Peyer's patch (tissue), 4 donors: ENCODE data around the gene FOXRED1. TPM values are rescaled to one million over a fixed set of nuclear protein-coding genes. Genes with fewer than 3 reads are reported as not detected.
"Not testable (repeated sequence)": the region's sequence is repeated elsewhere in the genome, so short reads cannot be mapped to it uniquely, and the experiment has no call there.

Experiments used
- DNase-seq, 3 donors: peaks; one replicate each; pipeline ENCODE4 v3.0.0-alpha.2; 2017 to 2019
- H3K27ac ChIP-seq, 4 donors: fragments of 200-600 bp; sonication (generic); one replicate each; pipeline ENCODE4 v1.5.1; 2016 to 2019
- H3K27me3 ChIP-seq, 2 donors: fragments of 200-600 bp; sonication (generic); one replicate each; pipeline ENCODE4 v1.5.1; 2019
- H3K36me3 ChIP-seq, 3 donors: fragments of 200-600 bp; sonication (generic); one replicate each; pipeline ENCODE4 v1.5.1; 2016 to 2019
- H3K4me1 ChIP-seq, 4 donors: fragments of 200-600 bp; sonication (generic); one replicate each; pipeline ENCODE4 v1.5.1; 2016 to 2019
- H3K4me3 ChIP-seq, 4 donors: fragments of 200-600 bp; sonication (generic); 1 replicate in 3 of 4; 2 replicates in 1 of 4; pipeline ENCODE4 v1.5.1; 2016 to 2019; ENCODE audit warnings: mild to moderate bottlenecking in 1 of 4
- H3K9me3 ChIP-seq, 4 donors: fragments of 200-600 bp; sonication (generic); one replicate each; pipeline ENCODE4 v1.5.1; 2016 to 2019; ENCODE audit warnings: mild to moderate bottlenecking in 1 of 4
- CTCF ChIP-seq, 6 experiments: fragments of 450-650 bp in 4 of 6; fragments of 200-600 bp in 2 of 6; sonication (generic) in 1 of 6; IDR thresholded peaks; one replicate each; pipeline ENCODE4 v1.5.1; 2017 to 2019; ENCODE audit warnings: antibody characterized with exemption in 6 of 6, mild to moderate bottlenecking in 3 of 6, moderate library complexity in 1 of 6
- POLR2A ChIP-seq, 2 donors: fragments of 450-650 bp; IDR thresholded peaks; one replicate each; pipeline ENCODE4 v1.5.1; 2017; ENCODE audit warnings: antibody characterized with exemption in 2 of 2, mild to moderate bottlenecking in 2 of 2, moderate library complexity in 2 of 2
- total RNA-seq, 4 donors: library from RNA; depleted of rRNA; stranded (reverse); fragments of >200 nt; gene quantifications; one replicate each; pipeline ENCODE4 v1.1.0, GENCODE V29; 2016

Gene FOXRED1
- total RNA-seq, 4 donors from 2014 or later = 15.9 to 47.9 (median 22.9) TPM

DNA sequence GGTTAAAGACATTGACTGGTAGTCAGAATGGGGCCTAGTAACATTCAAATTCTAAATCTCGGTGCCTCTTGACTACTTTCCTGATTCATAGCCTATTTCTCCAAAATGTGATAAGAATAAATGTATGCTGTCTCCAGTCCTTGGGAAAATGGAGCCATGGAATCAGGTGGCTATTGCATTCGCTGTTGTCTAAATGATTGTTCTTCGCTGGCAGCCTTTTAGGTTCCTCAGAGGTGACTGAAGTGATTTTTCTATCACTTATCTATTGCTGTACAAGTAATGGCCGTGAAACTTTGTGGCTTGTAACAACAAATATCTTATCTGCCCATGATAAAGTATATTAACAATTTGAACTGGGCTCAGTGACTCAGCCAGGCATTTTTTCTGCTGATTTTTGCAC is 15.7 kb upstream of the FOXRED1 start:
- Histone ChIP-seq H3K27ac (no peak overlapping the region), H3K9me3 (no peaks in the 10 kb centered on the region), H3K36me3 (peaks cover 0 to 56% (median 0%) of the 10 kb centered on the region in 3 donors), H3K27me3 (no peaks in the 10 kb centered on the region), H3K4me3 (no peak overlapping the region), H3K4me1 (no peaks in the 10 kb centered on the region)
- no peak for DNase-seq
- no peak for TF ChIP-seq CTCF (IDR thresholded peaks at IDR 0.05)
- TF ChIP-seq POLR2A (IDR thresholded peaks at IDR 0.05) = no peak

GRCh38 chr11:126254819-126255218 is 14.1 kb upstream of the FOXRED1 start:
- Histone ChIP-seq H3K27me3 (no peaks in the 10 kb centered on the region), H3K4me1 (no peaks in the 10 kb centered on the region), H3K4me3 (no peak overlapping the region), H3K36me3 (peaks cover 0 to 56% (median 0%) of the 10 kb centered on the region in 3 donors), H3K27ac (no peak overlapping the region), H3K9me3 (no peaks in the 10 kb centered on the region)
- no peak for TF ChIP-seq CTCF (IDR thresholded peaks at IDR 0.05)
- TF ChIP-seq POLR2A (IDR thresholded peaks at IDR 0.05) = no peak
- DNase-seq = no peak

DNA sequence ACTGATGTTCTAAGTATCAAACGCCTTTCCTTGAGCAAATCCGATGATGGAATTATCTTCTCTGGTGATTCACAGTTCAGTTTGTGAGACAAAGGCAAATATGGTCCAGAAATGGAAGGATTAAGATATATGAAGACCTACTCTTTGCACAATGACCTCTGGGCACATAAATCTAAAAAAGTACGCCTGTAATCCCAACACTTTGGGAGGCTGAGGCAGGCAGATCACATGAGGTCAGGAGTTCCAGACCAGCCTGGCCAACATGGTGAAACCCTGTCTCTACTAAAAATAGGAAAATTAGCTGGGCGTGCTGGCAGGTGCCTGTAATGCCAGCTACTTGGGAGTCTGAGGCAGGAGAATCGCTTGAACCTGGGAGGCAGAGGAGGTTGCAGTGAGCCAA is 13.4 kb upstream of the FOXRED1 start:
- not testable (repeated sequence) for H3K9me3 ChIP-seq, H3K4me3 ChIP-seq, DNase-seq, H3K27me3 ChIP-seq, H3K4me1 ChIP-seq, H3K27ac ChIP-seq
- peaks cover 0 to 56% (median 0%) of the 10 kb centered on the region in 3 donors for H3K36me3 ChIP-seq

DNA sequence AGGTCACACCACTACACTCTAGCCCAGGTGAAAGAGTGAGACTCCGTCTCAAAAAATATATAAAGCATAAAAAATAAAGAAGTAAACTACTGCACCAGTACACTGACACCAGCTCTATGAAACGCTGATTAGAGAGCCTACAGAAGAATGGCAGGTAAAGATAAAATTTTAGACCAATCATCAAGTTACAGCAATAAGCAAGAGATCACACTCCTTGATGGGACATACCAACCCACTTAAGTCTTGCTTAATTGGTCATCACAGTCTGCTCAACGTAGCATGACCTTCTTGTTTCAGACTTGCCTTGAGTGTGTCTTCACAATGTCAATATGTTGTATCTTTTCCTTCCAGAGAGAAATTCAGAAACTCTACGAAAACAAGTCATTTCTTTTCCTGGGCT is 12.7 kb upstream of the FOXRED1 start:
- no peak overlapping the region for H3K27ac ChIP-seq
- no peaks in the 10 kb centered on the region for H3K27me3 ChIP-seq
- no peak overlapping the region for H3K4me3 ChIP-seq
- TF ChIP-seq POLR2A (IDR thresholded peaks at IDR 0.05) (no peak), CTCF (IDR thresholded peaks at IDR 0.05) (no peak)
- no peak for DNase-seq
- no peaks in the 10 kb centered on the region for H3K9me3 ChIP-seq
- peaks cover 0 to 58% (median 0%) of the 10 kb centered on the region in 3 donors for H3K36me3 ChIP-seq
- H3K4me1 ChIP-seq = no peaks in the 10 kb centered on the region

GRCh38 chr11:126257144-126257543 is 11.8 kb upstream of the FOXRED1 start:
- Histone ChIP-seq H3K4me1 (no peaks in the 10 kb centered on the region), H3K36me3 (peaks cover 0 to 58% (median 0%) of the 10 kb centered on the region in 3 donors), H3K27me3 (no peaks in the 10 kb centered on the region), H3K9me3 (no peaks in the 10 kb centered on the region), H3K4me3 (no peak overlapping the region), H3K27ac (no peak overlapping the region)
- TF ChIP-seq CTCF (IDR thresholded peaks at IDR 0.05) (no peak), POLR2A (IDR thresholded peaks at IDR 0.05) (no peak)
- DNase-seq = no peak

DNA sequence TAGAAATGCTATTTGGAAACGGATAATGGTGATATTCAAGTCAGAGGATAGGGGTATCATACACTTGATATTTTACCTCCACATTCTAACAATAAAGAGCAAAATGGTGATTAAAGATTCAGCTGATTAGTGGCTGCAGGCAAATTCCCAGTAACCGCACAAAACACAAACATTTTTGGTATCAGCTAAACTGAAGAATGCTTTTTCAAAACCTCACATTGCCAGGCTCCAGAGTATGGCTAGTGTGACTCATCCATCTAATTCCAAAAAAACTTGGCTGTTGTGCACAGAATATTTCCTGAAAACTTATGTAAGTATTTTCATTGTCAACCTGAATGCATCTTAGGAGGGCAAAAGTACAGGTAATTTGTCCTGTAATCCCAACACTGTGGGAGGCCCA is 11.2 kb upstream of the FOXRED1 start:
- peaks cover 0 to 58% (median 0%) of the 10 kb centered on the region in 3 donors for H3K36me3 ChIP-seq
- no peaks in the 10 kb centered on the region for H3K27me3 ChIP-seq
- DNase-seq = no peak
- no peak overlapping the region for H3K27ac ChIP-seq
- no peak overlapping the region for H3K4me3 ChIP-seq
- TF ChIP-seq POLR2A (IDR thresholded peaks at IDR 0.05) (no peak), CTCF (IDR thresholded peaks at IDR 0.05) (no peak)
- H3K9me3 ChIP-seq = no peaks in the 10 kb centered on the region
- H3K4me1 ChIP-seq = no peaks in the 10 kb centered on the region
